Head of caudate nucleus (tissue), 42 donors: ENCODE results near the gene MBD2.
A peak's percentile ranks its signal among the peaks of the same experiment; 100 is the strongest.
"Not testable (repeated sequence)": the region's sequence is repeated elsewhere in the genome, so short reads cannot be mapped to it uniquely, and the experiment has no call there.

Experiments used
- DNase-seq, 42 donors: peaks; one replicate each; pipeline versions ENCODE4 v3.0.0 to v3.0.0-alpha.2; 2020 to 2021; ENCODE audit warnings: mixed read lengths in 7 of 42
- intact Hi-C: fragments of 100-400 bp; cut with DNase I; formaldehyde crosslinking; loops from one replicate; pipeline ENCODE4 v1.15.0; 2022

The MBD2 gene, protein sequence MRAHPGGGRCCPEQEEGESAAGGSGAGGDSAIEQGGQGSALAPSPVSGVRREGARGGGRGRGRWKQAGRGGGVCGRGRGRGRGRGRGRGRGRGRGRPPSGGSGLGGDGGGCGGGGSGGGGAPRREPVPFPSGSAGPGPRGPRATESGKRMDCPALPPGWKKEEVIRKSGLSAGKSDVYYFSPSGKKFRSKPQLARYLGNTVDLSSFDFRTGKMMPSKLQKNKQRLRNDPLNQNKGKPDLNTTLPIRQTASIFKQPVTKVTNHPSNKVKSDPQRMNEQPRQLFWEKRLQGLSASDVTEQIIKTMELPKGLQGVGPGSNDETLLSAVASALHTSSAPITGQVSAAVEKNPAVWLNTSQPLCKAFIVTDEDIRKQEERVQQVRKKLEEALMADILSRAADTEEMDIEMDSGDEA

DNA sequence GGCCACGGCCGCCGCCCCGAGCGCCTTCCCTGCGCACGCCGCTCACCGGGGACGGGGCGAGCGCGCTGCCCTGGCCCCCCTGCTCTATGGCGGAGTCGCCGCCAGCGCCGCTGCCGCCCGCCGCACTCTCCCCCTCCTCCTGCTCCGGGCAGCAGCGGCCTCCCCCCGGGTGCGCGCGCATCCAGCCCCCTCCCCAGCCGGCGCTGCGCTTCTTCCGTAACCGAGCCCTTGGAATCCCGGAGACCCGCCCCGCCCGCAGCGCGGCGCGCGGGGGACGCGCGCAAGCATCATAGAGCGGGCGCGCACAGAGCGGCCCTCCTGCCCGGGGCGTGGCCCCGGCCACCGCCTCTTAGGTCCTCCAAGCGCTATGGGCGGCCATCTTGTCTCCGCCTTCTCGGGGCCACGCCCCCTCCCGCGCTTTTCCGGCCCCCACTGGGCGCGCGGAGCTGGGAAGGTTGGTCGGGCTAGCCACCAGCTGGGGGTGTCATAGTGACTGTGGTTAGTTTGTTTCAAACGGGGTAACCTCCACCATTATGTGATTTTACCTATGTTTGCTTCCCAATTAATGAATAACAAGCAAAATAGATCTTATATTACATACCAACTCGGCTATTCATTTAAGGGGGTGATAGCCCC lies at the start of gene MBD2:
Gene MBD2 (minus strand): TSS at position 291 of the 636 bp plus-strand sequence. CDS start 110 bp downstream, at position 181.
- peak; percentile 86 to 97 (median 94) for DNase-seq
- intact Hi-C loops = loop anchor here (5.0 to 10.0 kb wide), 2 partner anchors 43 to 130 kb away; partner anchors contain the start of genes C18orf54, POLI and STARD6

DNA sequence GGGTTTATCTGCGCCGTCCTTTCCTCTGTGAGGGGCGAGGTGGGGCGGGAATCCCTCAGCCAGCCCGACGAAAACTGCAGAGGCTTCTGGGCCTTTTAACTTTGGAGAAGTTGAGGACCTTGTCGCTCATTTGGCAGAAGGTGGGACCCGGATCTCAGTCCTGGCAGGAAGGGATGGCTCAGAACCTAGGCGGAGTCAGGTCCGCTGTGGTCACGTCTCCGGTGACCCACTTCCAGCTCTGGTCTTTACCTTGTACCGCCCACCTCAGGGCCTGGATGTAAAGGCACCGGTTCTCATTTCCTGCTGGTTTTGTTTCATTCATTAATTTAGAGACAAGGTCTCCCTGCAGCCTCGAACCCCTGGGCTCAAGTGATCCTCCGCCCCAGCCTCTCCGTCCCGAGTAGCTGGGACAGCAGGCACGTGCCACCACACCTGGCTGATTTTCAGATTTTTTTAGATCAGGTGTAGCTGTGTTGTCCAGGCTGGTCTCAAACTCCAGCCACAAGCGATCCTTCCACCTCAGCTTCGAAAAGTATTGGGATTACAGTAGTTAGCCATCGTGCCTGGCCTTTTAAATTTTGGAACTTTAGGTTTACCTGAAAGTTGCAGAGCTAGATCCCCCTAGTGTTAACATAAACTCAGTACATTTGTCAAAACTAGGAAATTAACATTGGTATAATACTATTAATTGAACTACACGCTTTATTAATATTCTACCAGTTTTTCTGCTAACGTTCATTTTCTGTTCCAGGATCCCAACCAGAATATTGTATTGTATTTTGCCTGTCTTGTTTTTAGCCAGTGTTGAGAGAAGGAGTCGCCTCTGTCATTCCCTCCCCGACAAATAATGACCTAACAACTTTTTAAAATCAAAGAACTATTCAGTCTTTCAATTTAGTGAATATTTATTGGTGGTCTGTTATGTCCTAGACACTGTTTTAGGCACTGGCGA lies 45.7 kb upstream of the MBD2 start:
- DNase-seq = peak in 14 of 42 donors; percentile 7 to 51 (median 32)
- intact Hi-C loops = loop anchor here (5.0 kb wide), 1 partner anchor 43 kb away; no protein-coding TSS in a partner anchor

DNA sequence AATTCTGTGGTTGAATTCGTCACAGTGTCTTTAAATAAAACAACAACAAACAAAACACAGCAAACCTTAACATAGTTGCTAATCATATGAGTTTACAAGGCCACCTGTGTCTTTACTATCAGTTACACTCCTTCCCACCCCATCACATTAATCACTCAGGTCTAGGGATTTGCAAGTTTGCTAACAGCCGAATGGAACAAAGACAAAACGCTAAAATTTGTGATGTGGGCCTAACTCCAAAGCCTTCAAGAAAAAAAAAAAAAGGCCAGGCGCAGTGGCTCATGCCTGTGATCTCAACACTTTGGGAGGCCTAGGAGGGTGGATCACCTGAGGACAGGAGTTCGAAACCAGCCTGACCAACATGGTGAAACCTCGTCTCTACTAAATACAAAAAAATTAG lies 44.3 kb upstream of the MBD2 start:
- intact Hi-C loops = loop anchor here (5.0 kb wide), 1 partner anchor 41 kb away; no protein-coding TSS in a partner anchor

DNA sequence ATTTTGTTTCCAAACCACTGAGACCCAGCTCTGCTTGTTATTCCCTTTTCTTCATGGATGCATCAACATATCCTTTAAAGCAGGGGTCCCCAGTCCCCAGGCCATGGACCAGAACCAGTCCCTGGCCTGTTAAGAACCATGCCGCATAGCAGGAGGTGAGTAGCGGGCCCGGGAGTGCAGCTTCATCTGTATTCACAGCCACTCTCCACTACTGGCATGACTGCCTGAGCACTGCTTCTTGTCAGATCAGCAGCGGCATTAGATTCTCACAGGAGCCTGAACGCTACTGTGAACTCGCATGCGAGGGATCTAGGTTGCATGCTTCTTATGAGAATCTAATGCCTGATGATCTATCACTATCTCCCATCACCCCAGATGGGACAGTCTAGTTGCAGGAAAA lies 43.2 kb upstream of the MBD2 start:
- intact Hi-C loops = loop anchor here (5.0 kb wide), 1 partner anchor 40 kb away; no protein-coding TSS in a partner anchor

More for the DNA sequence above, 44.3 kb upstream of the MBD2 start:
- DNase-seq = no peak

DNA sequence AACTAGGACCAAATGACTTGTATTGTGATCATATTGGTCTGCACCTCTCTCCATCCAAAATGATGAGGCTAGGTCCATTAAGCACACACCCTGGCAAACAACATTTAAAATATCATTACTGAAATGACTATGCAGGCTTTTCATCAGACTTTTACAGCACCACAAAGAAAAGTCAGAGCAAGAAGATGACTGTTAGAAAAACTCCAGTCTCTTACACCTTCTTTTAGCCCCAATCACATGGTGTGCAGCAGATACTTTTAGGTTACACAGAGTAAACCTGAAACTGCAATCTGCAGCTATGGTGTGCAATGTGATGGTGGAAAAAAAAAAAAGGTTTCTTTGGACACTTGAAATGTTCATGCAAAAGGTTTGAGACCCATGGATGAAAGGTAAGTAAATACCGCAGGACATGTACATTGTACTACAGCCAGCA lies 39.5 kb upstream of the MBD2 start:
- intact Hi-C loops = no loop called here
- no peak for DNase-seq

More for the DNA sequence above, 43.2 kb upstream of the MBD2 start:
- DNase-seq = peak in 25 of 42 donors; percentile 7 to 57 (median 29)

DNA sequence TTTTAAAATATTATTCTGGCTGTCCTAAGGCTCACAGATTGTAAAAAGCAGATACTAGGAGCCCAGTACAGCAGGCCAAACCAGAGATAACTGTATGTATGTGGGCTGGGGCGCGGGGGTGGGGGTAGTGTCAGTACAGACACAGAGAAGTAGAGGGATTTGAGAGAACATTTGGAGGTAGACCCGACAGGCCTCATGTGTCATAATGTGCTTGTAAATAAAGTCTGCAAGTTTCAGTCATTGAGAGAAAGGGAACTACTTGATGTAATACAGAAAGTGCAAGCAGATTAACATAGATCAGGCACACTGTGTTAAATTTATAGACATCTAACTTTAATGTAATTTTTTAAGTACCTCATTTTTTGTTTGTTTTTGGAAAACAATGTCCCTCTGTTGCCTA lies 37.4 kb upstream of the MBD2 start:
- DNase-seq = no peak
- intact Hi-C loops = no loop called here

DNA sequence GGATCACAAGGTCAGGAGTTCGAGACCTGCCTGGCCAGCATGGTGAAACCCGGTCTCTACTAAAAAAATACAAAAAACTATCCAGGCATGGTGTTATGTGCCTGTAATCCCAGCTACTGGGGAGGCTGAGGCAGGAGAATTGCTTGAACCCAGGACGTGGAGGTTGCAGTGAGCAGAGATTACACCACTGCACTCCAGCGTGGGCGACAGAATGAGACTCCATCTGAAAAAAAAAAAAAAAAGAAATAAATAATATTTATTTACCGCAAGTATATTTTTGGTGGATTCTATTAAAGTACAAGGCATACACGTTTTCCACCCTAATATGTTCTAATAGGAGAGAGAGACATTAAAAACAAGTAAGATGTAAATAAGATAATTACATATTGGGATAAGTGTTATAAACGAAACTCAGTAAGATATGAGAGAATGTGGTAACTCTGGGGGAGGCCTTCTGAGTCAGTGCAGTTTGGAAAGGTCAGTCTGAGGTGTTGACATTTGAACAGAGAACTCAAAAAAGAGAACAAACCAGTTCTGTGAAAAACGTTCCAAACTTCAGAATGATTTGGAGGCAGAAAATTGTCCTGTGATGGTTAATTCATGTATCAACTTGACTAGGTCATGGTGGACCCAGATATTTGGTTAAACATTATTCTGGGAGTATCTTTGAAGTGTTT lies 36.1 kb upstream of the MBD2 start:
- DNase-seq = no peak
- intact Hi-C loops = no loop called here

DNA sequence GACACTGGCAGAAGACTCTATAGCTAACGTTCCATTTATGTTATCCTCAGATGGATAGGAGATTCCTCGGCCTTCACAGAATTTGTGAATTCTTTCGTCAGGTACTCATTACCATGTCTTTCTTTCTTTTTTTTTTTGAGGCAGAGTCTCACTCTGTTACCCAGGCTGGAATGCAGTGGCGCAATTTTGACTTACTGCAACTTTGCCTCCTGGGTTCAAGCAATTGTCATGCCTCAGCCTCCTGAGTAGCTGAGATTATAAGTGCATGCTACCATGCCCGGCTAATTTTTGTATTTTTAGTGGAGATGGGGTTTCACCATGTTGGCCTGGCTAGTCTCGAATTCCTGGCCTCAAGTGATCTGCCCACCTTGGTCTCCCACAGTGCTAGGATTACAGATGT lies 33.3 kb upstream of the MBD2 start:
- DNase-seq, intact Hi-C loops: not testable (repeated sequence)

DNA sequence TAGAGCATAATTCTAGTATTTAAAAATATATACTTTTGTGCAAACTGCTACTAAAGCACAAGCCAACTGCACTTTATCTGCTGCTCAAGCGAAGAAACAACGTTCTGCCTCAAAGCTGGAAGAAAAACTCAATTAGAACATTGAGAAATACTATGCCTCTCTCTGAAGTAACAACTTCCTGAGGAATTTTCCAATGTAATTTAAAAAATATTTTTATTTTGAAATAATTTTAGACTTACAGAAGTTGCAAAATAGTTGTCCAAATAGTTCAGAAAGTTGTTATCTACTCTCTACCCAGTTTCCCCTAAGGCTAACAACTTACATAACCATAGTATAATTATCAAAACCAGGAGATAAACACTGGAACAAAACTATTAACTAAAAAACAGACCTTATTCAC lies 32.5 kb upstream of the MBD2 start:
- intact Hi-C loops = no loop called here
- no peak for DNase-seq

DNA sequence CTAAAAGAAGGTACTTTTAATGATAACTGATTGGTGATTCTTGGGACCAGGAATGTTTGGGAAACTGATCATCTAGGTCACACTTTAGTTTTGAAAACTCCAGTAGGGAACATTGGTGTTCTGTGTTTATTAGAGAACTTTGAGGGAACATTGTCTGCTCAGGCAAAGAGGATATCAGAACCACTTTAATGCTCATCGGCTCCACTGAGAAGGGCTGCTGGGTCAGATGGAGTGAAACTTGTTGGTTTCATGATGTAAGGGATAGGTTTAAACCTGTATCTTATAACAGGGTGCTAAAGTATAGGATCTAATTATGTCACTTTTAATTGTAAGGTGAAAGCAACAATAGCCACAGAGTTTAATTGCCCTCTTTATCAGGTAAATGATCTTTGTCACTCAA lies 30.7 kb upstream of the MBD2 start:
- no peak for DNase-seq
- intact Hi-C loops = no loop called here

DNA sequence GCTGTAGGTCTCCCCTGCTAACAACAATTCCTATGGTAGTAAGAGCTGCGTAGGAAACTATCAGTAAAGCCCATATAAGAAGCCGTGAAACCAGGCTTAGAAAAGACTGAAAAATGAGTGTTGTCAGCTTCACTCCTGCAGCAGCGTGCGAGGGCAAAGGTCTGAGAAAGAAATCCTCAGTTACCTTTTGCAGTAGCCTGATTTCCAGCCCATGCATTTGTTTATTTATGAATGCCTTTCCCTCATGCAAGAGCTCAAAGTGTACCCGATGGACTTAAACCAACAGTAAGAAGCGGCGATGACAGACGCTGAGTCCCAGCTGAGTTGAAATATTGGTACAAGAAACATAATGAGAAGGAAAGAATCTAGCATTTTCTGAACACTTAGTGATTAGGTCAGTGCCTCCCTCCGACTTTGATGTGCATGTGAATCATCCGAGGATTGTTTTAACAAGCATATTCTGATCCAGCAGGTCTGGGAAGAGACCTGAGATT lies 29.8 kb upstream of the MBD2 start:
- no peak for DNase-seq
- intact Hi-C loops = no loop called here

DNA sequence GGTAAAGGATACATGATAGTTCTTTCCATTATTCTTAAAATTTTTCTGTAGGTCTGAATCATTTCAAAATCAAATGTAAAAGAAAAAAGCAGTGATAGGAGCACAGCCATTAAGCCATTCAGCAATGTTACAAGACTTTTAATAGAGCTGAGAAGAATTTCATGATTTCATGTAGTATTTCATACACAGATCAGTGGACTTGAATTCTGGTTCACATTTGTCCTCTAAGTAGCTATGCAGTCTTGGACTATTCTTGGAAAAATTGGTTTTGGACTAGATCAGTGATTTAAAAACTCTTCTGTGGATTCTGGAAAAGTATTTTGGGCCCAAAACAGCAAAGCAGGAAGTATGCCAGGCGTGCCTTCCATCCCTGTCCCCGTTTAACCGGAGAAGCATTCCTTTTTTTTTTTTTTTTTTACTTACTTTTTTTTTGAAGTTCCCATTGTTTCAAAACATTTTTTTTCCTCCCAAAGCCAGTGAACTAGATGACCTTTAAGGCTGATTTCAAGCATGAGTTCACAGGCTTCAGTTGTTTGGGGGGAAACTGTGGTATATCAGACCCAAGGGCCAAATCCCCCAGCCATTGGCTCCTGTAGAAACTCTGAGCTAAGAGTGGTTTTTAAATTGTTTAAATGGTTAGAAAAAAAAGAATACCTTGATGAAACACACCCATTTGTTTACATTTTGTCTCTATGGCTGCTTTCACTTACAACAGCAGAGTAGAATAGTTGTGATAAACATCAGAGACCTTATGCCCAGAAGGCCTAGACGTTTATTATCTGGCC lies 27.3 kb upstream of the MBD2 start:
- intact Hi-C loops = no loop called here
- DNase-seq = no peak

DNA sequence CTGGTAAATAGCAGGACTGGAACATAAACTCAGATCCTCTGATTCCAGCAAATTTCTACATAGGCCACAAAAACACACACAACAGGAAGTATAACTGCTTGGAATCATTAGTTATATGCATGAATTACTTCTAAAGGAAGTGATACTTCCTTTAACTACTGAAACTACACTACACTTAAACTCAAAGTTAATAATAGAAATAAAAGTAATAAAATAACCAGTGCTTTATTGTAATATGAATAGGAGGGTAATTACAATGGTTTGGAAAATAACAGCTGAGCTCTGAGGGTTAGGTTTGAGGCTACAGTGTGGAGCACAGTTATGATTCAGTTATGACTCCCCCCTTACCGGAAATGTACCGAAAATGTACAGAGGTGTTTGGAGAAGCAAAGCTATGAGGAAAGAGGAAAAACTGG lies 26.4 kb upstream of the MBD2 start:
- intact Hi-C loops = no loop called here
- DNase-seq = no peak

DNA sequence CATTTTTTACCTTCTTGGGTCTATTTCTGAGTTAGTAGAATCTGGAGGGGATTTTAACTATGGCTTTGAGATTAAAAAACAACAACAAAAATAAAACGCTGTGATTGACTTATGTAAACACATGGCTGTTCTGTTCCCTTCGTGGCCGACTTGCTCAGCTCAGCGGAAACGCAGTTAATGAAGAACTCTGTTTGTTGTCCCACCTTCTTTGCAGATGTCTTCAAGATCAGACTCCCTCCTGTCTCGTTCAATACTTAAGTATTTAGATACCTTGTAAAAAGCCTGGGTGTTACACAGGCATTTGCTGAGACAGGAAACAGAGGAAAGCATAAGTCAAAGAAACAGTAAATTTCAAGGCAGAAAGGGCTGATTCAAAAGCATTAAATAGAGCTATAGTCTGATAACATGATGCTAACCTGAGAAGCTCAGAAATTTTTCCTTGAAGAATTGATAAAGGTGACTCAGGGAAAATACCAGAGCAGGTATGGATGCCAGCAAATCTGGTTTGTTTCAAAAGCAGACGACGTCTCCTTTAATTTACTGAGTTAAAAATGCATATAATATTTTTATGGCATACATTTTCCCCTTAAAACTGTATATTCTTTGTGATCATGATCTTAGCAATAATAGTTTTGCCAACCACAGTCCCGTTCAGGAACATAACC lies 23.2 kb upstream of the MBD2 start:
- no peak for DNase-seq
- intact Hi-C loops = no loop called here

DNA sequence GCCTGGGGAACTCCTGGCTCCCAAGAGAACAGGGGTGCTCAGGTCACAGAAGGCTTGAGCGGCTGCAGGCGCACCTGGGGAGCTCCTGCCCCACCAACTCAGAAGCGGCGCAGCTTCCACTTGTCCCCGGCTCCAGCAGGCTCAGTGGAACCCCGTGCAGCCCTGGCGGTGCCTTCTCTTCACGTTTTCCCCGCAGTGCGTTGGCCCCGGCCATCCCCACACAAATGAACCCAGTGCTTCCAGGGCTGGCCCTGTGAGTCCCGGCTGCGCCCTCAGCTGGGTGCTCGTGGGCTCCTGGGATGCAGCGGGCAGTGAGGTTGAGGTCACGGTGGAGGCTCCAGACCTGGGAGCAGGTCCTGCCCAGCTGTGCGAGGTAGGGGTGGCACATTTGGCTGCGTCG lies 17.9 kb upstream of the MBD2 start:
- intact Hi-C loops = no loop called here
- DNase-seq = no peak

DNA sequence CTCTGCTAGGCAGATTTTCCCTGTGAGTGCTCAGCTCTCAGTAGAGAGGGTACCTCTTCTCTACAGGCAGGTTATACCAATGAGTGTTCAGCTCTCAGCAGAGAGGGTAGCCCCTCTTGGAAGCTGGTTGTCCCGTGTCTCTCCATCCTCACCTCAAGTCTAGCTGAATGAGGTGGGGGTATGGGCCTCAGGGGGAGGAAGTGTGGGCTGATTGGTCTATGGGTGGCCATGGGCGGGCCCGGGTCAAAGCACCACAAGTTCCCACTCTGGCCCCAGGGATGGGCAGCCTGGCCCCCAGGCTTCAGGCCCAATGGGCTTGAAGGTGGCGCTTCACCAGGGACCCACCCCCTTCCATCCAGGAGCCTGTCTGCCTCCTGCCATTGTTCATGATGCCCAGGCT lies 17.0 kb upstream of the MBD2 start:
- DNase-seq = no peak
- intact Hi-C loops = no loop called here

DNA sequence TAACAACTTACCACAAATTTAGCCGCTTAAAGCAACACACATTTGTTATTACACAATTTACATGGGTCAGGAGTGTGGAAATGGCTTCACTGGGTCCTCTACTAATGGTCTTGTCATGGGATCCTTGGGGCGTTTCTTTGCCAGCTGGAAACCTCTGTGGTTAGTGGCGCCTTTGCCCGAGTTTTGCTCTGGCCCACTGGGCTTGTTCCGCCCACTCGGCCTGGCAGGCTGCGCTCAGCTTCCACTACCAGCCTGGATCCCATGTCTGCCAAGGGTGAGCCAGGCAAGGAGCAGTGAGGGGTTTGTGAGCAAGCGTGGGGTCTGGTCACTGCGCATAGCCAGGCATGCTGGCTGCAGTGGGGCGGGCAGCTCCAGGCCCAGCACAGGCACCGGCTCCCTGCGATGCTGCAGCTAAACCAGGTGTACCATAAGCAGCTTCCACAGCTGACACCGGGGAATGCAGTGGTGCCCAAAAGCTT lies 16.2 kb upstream of the MBD2 start:
- peak in 3 of 42 donors; percentile 8 to 20 (median 9) for DNase-seq
- intact Hi-C loops = no loop called here
